GM12878 (cell line): Measurements from ENCODE around the gene DIRAS1. TPM values are rescaled to one million over a fixed set of nuclear protein-coding genes. Genes with fewer than 3 reads are reported as not detected.
A peak's percentile ranks its signal among the peaks of the same experiment; 100 is the strongest.

Experiments used
- ATAC-seq: fragments of 200-7000 bp; cut with Tn5 transposase; 3 replicates; pipeline ENCODE4 v1.9.1; 2020; ENCODE audit warnings: mild to moderate bottlenecking, moderate library complexity
- BruUV-seq: library from RNA; stranded (reverse); fragments of 400-500 nt; replicated peaks from 2 replicates; lab custom pipeline; 2021; lab: Mats Ljungman, UMichigan
- CTCF ChIA-PET: fragments of 300-600 bp; sonication (Branson Sonifier 250); formaldehyde crosslinking; extraction: SDS; loops from one replicate; lab custom pipeline; 2021; ENCODE audit warnings: inconsistent platforms; lab: Yijun Ruan, JAX
- POLR2A ChIA-PET: fragments of 350-600 bp; formaldehyde crosslinking; extraction: SDS; loops from one replicate; lab custom pipeline; 2021; ENCODE audit warnings: inconsistent platforms; lab: Charles Lee
- RAD21 ChIA-PET: fragments of 300-600 bp; sonication (Branson Sonifier 250); formaldehyde crosslinking; loops from one replicate; lab custom pipeline; 2023; ENCODE audit warnings: antibody characterized with exemption; ENCODE audit not compliant: unreplicated experiment; lab: Charles Lee
- SMC1A ChIA-PET: fragments of 300-600 bp; sonication (Branson Sonifier 250); formaldehyde crosslinking; loops from one replicate; lab custom pipeline; 2023; ENCODE audit not compliant: unreplicated experiment, uncharacterized antibody; lab: Charles Lee
- DNase-seq: peaks from one replicate; pipeline ENCODE4 v3.0.0-alpha.2; 2011; ENCODE audit warnings: low read depth, low spot score
- FAIRE-seq: peaks from 3 replicates; lab custom pipeline; 2011; peaks lifted over from hg19 to GRCh38; lab: Jason Lieb, UNC
- H2AFZ ChIP-seq: 2 replicates; pipeline ENCODE4 v1.6.0; 2011; ENCODE audit warnings: low read depth, low read length, control low read depth; ENCODE audit not compliant: control insufficient read depth
- H3K27ac ChIP-seq: 2 replicates; pipeline ENCODE4 v1.5.1; 2011; ENCODE audit warnings: control low read depth; ENCODE audit not compliant: control insufficient read depth, insufficient read depth
- H3K27me3 ChIP-seq, 2 experiments: replicated peaks in 1 of 2; 2 replicates each; pipeline versions ENCODE4 v1.6.0 to v1.6.1; 2011; ENCODE audit warnings: low read length in 1 of 2; ENCODE audit not compliant: control insufficient read depth in 2 of 2, insufficient read depth in 2 of 2
- H3K36me3 ChIP-seq, 2 experiments: 2 replicates each; pipeline ENCODE4 v1.5.1; 2011; ENCODE audit warnings: low read length in 1 of 2; ENCODE audit not compliant: control insufficient read depth in 2 of 2, insufficient read depth in 2 of 2
- H3K4me1 ChIP-seq: 2 replicates; pipeline ENCODE4 v1.6.1; 2011; ENCODE audit warnings: mild to moderate bottlenecking, low read length, moderate library complexity, mixed read lengths; ENCODE audit not compliant: control insufficient read depth, insufficient read depth
- H3K4me2 ChIP-seq: 2 replicates; pipeline ENCODE4 v1.6.0; 2011; ENCODE audit warnings: control low read depth; ENCODE audit not compliant: control insufficient read depth, insufficient read depth
- H3K4me3 ChIP-seq: fragments of 200-600 bp; sonication (generic); 2 replicates; pipeline ENCODE4 v1.5.1; 2016
- H3K79me2 ChIP-seq: 2 replicates; pipeline ENCODE4 v1.6.0; 2011; ENCODE audit warnings: low read length; ENCODE audit not compliant: control insufficient read depth, insufficient read depth
- H3K9ac ChIP-seq: 2 replicates; pipeline ENCODE4 v1.8.0; 2011; ENCODE audit warnings: low read length, control low read depth, mixed read lengths; ENCODE audit not compliant: control insufficient read depth, insufficient read depth
- H3K9me3 ChIP-seq: replicated peaks from 3 replicates; pipeline ENCODE4 v1.5.1; 2011; ENCODE audit warnings: mild to moderate bottlenecking, low read length; ENCODE audit not compliant: control insufficient read depth, insufficient read depth
- H4K20me1 ChIP-seq: 2 replicates; pipeline ENCODE4 v1.6.0; 2011; ENCODE audit not compliant: control insufficient read depth, insufficient read depth
- RB1 ChIP-seq: fragments of 450-650 bp; formaldehyde crosslinking; IDR thresholded peaks from 2 replicates; pipeline ENCODE4 v1.6.1; 2017; ENCODE audit warnings: mild to moderate bottlenecking, borderline replicate concordance
- RBBP5 ChIP-seq: fragments of 200-600 bp; sonication (generic); conservative IDR thresholded peaks from 2 replicates; pipeline ENCODE4 v1.6.1; 2016
- SMARCA5 ChIP-seq: fragments of 450-650 bp; IDR thresholded peaks from 2 replicates; pipeline ENCODE4 v1.6.1; 2017; ENCODE audit warnings: mild to moderate bottlenecking
- ZBTB40 ChIP-seq: fragments of 450-650 bp; IDR thresholded peaks from 2 replicates; pipeline ENCODE4 v1.6.1; 2016; ENCODE audit warnings: mild to moderate bottlenecking, moderate library complexity, borderline replicate concordance
- ZNF622 ChIP-seq: fragments of 450-650 bp; IDR thresholded peaks from 2 replicates; pipeline ENCODE4 v1.6.1; 2017; ENCODE audit warnings: mild to moderate bottlenecking, inconsistent platforms
- WGBS: methylation state at CpG from one replicate; pipeline ENCODE4 v1.1.6; 2016; ENCODE audit warnings: low lambda C conversion rate; ENCODE audit not compliant: insufficient replicate concordance, insufficient coverage; ENCODE audit errors: missing lambda C conversion rate; 5-methylcytosine and 5-hydroxymethylcytosine counted together
- in situ Hi-C: fragments of 300-500 bp; cut with MboI; formaldehyde crosslinking; loops from 9 replicates; pipeline ENCODE4 v1.14.3; 2018; ENCODE audit warnings: mixed read lengths
- intact Hi-C: fragments of 100-400 bp; cut with micrococcal nuclease; formaldehyde crosslinking; loops from one replicate; pipeline ENCODE4 v1.14.2; 2022; ENCODE audit not compliant: unreplicated experiment
- polyA plus RNA-seq, 11 experiments: library from polyadenylated mRNA; depleted of rRNA in 4 of 11; unstranded in 6 of 11; stranded (reverse) in 5 of 11; fragments of >200 nt; fragmentation: Nextera tagmentation in 4 of 11; fragmentation: Illumina TruSeq in 1 of 11; extraction: Ambion mirVana in 4 of 11; extraction: Trizol in 1 of 11; gene quantifications; 1 replicate in 1 of 11; 2 replicates in 10 of 11; pipeline versions ENCODE4 v1.2.1 to v1.2.3, GENCODE V29; 2011 to 2016; ENCODE audit warnings: inconsistent platforms in 2 of 11, missing spikeins in 2 of 11, low read depth in 1 of 11
- total RNA-seq, 4 experiments: library from RNA; depleted of rRNA in 3 of 4; stranded (reverse); fragments of >200 nt in 3 of 4; fragmentation: Illumina TruSeq in 1 of 4; extraction: Trizol in 1 of 4; gene quantifications; 2 replicates each; pipeline versions ENCODE4 v1.2.1 to v1.2.3, GENCODE V29; 2013 to 2021

The DIRAS1 gene
- total and polyA plus RNA-seq, 10 of the 15 experiments (the other 5 are each of a cell fraction or from before 2014, with no cell fraction given), result 0.04 to 0.18 (median 0.08) TPM; not detected in 3

DNA sequence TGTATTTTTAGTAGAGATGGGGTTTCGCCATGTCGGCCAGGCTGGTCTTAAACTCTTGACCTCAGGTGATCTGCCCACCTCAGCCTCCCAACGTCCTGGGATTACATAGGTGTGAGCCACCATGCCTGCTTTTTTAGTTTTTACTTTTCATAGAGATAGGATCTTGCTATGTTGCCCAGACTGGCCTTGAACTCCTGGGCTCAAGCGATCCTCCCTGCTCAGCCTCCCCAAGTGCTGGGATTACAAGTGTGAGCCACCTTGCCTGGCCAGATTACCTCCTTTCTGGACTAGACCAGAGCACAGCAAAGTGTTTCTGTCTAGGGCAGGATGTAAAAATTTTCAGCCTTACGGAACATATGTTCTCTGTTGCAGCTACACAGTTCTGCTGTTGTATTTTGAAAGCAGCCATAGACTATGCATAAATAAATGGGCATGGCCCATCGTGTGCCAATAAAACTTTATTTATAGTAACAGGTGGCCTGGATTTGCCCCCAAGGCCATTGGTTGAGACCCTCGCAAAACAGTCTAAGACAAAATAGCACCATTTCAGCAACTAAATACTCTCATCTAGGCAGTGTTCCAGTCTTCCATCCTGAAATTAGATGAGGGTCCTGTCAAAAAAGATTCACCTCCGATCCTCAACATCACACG is 54.7 kb downstream of the DIRAS1 start:
- WGBS, result 87% methylated on average over 9 of the region's 9 CpGs
- Histone ChIP-seq H4K20me1 (no peaks in the 10 kb centered on the region), H3K27me3 (no peaks in the 10 kb centered on the region), H3K4me2 (no peak overlapping the region), H3K4me3 (no peak overlapping the region), H2AFZ (no peak overlapping the region), H3K9ac (no peak overlapping the region), H3K79me2 (peaks cover 3% of the 10 kb centered on the region), H3K36me3 (peaks cover 0 to 2% of the 10 kb centered on the region in 2 experiments; a peak in 2 of 4 replicates), H3K27ac (no peak overlapping the region), H3K9me3 (peaks cover 13% of the 10 kb centered on the region), H3K4me1 (peaks cover 23% of the 10 kb centered on the region)
- ChIA-PET RAD21 (no interaction called here), POLR2A (no interaction called here), SMC1A (no interaction called here), CTCF (interaction anchor here (1.6 kb wide), 1 partner anchor 18 kb away, joined by 3 read pairs; no protein-coding TSS in a partner anchor)
- no TSS peak for BruUV-seq
- in situ Hi-C loops, result no loop called here
- DNase-seq (no peak), FAIRE-seq (no peak), ATAC-seq (no peak)
- TF ChIP-seq RB1 (no peak), RBBP5 (no peak), ZNF622 (no peak), SMARCA5 (no peak), ZBTB40 (peak; percentile 75)
- intact Hi-C loops, result loop anchor here (5.0 kb wide), 1 partner anchor 71 kb away; no protein-coding TSS in a partner anchor
